Cardiac septum (tissue), 1 donor: ENCODE results near the gene B3GNT7. TPM values are rescaled to one million over a fixed set of nuclear protein-coding genes. Genes with fewer than 3 reads are reported as not detected.
"Not testable (repeated sequence)": the region's sequence is repeated elsewhere in the genome, so short reads cannot be mapped to it uniquely, and the experiment has no call there.

ENCODE experiments used
- DNase-seq: peaks from one replicate; pipeline ENCODE4 v3.0.0-alpha.2; 2020; ENCODE audit warnings: low spot score
- intact Hi-C: fragments of 100-400 bp; cut with DNase I; formaldehyde crosslinking; loops from one replicate; pipeline ENCODE4 v1.14.0; 2022
- total RNA-seq: library from RNA; stranded (reverse); fragmentation: NEBNext Ultra II Directional; extraction: Animal tissue kit (Norgen Biotek cat#: 25700); gene quantifications from one replicate; pipeline ENCODE4 v1.2.1, GENCODE V29; 2021
- donor health status: DM: no; HTN: no; CAD: no.

B3GNT7 gene
- total RNA-seq, 1 donor from 2014 or later = 5.4 TPM

- intact Hi-C loops = no loop called here
- no peak for DNase-seq
Observed at GRCh38 chr2:231397928-231398294, 2.4 kb downstream of the B3GNT7 start.

- no peak for DNase-seq
- intact Hi-C loops = no loop called here
Observed at GRCh38 chr2:231398585-231398984, 3.1 kb downstream of the B3GNT7 start.

DNA sequence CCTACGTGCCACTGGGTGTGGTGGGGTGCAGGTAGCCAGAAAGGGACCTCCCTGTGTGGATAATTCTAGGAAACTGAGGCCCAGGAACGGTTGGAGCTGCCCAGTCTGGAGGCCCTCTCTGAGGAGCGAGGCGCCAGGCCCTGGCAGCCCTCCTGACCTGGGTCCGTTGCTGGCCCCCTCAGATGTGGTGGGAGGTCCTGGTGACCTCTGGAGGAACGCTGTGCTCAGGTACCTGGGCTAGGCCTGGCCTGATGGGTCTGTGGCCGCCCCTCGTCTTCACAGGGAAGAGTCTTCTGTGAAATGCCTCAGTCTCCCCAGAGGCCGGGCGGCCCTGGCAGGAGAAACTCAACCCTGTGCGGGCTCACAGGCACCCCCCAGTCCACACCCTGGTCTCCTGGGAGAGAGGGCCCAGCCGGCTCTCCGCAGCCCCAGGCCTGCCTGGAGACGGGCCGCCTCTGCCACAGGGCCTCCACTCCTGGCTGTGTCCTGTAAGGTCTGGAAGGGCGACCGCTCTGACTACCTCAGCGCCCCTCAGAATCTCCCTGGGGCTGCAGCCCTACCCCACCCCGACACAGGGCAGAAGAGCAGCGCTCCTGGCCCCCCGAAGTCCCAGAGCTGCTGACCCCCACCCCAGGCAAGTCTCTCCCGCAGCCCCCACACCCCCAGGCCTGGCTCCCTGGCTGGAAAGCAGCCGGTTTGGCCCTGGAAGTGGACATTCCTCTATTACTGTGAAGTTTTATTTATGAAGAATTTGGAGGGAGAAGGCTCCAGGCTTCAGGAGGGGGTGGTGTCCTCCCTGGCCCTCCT, 3.7 kb downstream of the B3GNT7 start:
- no peak for DNase-seq
- intact Hi-C loops = no loop called here

DNA sequence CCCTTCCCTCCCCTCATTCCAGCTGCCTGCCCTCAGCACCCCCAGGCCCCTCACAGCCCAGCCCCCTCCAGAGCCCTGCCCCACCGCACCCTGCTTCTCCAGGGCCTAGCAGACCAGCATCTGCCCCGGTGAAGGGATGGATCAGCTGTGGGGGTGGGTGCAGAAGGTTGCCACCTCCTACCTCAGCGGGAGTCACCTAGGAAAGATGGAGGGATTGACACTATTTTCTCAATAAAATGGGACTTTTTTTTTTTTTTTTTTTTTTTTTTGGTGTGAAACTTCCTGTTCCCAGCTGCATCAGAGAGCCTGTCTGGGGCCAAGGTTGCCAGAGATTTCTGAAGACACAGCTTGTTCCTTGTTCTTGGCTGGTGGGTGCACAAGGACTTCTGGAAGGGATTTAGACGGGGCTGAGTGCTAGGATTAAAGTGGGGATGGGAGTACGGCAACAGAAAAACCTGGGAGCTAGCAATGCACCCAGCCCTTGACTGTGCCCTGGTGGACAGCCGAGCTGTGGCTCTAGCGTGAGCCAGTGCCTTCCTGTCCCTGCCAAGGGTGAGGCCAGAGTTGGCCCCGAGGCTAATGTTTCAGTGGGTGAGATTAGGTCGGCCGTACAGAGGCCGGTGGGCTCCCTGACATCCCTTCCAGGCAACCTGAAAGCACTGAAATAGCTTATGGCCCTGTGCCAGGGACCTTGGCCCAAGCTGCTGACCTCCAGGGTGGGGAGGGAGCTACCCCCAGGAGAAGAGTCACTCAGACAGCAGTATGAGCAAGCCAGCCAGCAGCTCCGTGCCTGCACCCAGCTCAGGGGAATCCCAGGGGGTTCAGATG, 4.6 kb downstream of the B3GNT7 start:
- intact Hi-C loops = no loop called here
- DNase-seq = no peak

DNA sequence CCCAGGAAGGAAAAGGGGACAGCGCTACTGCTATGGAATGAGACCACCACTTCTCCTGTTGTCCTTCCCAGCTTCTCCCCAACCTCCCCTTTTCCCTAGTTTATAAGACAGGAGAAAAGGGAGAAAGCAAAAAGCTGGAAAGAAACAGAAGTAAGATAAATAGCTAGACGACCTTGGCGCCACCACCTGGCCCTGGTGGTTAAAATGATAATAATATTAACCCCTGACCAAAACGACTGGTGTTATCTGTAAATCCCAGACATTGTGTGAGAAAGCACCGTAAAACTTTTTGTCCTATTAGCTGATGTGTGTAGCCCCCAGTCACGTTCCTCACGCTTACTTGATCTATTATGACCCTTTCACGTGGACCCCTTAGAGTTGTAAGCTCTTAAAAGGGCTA, 5.2 kb downstream of the B3GNT7 start:
- intact Hi-C loops, DNase-seq: not testable (repeated sequence)

GRCh38 chr2:231401101-231401500, 5.6 kb downstream of the B3GNT7 start:
- DNase-seq, intact Hi-C loops: not testable (repeated sequence)

DNA sequence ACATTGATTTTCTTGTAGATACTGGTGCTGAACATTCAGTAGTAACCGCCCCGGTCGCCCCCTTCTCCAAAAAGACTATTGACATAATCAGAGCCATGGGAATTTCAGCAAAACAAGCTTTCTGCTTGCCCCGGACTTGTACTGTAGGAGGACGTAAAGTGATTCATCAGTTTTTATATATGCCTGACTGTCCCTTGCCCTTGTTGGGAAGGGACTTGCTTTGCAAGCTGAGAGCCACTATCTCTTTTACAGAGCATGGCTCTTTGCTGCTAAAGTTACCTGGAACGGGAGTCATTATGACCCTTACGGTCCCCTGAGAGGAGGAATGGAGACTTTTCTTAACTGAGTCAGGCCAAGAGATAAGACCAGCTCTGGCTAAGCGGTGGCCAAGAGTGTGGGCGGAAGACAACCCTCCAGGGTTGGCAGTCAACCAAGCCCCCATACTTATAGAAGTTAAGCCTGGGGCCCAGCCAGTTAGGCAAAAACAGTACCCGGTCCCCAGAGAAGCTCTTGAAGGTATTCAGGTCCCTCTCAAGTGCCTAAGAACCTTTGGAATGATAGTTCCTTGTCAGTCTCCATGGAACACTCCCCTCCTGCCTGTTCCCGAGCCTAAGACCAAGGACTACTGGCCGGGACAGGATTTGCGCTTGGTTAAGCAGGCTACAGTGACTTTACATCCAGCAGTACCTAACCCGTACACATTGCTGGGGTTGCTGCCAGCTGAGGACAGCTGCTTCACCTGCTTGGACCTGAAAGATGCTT, 8.1 kb downstream of the B3GNT7 start:
- intact Hi-C loops = loop anchor here (2.0 kb wide), 1 partner anchor 109 kb away; no protein-coding TSS in a partner anchor
- DNase-seq = not testable (repeated sequence)

DNA sequence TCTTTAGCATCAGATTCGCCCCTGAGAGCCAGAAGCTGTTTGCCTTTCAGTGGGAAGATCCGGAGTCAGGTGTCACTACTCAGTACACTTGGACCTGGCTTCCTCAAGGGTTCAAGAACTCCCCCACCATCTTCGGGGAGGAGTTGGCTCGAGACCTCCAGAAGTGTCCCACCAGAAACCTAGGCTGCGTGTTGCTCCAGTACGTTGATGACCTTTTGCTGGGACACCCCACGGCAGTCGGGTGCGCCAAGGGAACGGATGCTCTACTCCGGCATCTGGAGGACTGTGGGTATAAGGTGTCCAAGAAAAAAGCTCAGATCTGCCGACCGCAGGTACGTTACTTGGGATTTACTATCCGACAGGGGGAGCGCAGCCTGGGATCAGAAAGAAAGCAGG, 8.7 kb downstream of the B3GNT7 start:
- intact Hi-C loops, DNase-seq: not testable (repeated sequence)

GRCh38 chr2:231405601-231406367, 10.3 kb downstream of the B3GNT7 start:
- DNase-seq, intact Hi-C loops: not testable (repeated sequence)

- intact Hi-C loops, DNase-seq: not testable (repeated sequence)
Observed at GRCh38 chr2:231407686-231408085, 12.2 kb downstream of the B3GNT7 start.

DNA sequence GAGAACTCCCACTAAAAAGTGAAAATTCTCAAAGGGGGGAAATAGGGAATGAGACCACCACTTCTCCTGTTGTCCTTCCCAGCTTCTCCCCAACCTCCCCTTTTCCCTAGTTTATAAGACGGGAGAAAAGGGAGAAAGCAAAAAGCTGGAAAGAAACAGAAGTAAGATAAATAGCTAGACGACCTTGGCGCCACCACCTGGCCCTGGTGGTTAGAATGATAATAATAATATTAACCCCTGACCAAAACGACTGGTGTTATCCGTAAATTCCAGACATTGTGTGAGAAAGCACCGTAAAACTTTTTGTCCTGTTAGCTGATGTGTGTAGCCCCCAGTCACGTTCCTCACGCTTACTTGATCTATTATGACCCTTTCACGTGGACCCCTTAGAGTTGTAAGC, 12.8 kb downstream of the B3GNT7 start:
- DNase-seq, intact Hi-C loops: not testable (repeated sequence)

DNA sequence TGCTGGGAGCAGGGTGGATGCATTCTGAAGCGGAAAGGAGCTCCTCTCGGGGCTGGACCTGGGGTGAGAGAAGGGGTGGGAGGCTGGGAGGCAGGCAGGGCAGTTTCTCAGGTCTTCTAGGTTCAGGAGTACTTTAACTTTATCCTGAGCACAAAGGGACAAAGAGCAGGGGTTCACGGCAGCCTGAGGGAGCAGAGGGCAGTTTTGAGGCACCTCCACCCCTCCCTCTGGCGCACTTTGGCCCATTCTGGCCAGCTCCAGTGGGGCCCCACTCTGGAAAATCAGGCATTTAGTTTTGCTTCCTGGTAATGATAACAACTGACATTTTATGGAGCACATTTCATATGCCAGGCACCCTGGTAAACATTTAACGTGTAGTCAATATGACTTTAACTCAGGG, 14.3 kb downstream of the B3GNT7 start:
- intact Hi-C loops = loop anchor here (2.0 kb wide), 1 partner anchor 181 kb away; no protein-coding TSS in a partner anchor
- DNase-seq = no peak

DNA sequence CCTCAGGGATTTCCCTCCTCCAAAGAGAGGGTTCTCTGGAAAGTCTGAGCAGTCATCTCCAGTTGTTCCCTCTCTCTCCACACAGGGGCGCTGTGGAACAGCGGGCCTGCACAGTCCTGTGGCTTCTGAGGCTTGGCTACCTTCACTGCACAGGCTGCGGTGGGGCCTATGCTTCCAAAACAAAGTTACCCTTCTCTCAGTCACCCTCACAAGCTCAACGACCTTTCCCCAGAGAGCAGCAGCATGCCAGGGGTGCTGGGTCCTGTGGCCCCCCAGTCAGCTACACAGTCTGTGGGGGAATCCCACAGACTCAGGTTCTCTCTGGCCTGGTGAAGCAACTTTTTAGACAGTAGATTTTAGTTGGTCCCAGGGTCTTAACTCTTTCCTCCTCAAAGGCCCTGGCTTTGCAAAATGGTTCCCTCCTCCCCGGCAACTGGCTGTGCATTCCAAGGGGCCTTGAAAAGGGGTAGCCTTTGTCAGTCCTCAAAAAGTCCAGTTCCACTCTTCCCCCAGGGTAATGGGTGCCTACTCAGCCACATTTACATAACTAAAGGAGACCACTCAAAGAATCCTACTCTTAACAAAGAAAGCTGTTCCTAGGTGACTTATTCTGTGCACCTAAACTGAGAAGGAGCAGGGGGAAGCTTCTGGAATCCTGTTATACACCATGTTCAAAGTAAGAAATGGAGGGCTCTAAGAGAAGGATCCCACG, 14.9 kb downstream of the B3GNT7 start:
- intact Hi-C loops = loop anchor here (2.0 kb wide), 1 partner anchor 182 kb away; no protein-coding TSS in a partner anchor
- no peak for DNase-seq

DNA sequence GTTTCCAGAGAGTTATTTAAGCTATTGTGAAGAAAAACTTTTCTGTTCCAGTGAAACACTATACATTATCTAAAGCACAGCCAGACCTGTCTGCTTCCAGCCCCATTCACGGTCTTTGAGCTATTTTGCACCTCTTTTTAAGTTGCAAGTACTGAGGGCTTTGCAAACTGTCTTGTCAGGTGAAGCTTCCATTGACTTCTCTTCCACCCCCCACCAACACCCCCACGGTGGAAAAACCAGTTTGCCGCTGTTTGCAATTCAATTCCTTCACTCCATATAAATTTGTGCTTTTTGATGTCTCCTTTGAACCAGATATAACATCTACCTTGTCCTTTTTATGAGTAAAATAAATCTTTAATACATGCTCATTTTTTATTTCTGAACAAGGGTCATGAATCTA, 15.7 kb downstream of the B3GNT7 start:
- intact Hi-C loops = loop anchor here (2.0 kb wide), 1 partner anchor 182 kb away; no protein-coding TSS in a partner anchor
- DNase-seq = no peak

- DNase-seq = peak; percentile 87
- intact Hi-C loops = loop anchor here (2.0 kb wide), 2 partner anchors 183 to 303 kb away; no protein-coding TSS in a partner anchor
Observed at GRCh38 chr2:231411831-231412617, 16.5 kb downstream of the B3GNT7 start.

GRCh38 chr2:231412618-231412963, 17.1 kb downstream of the B3GNT7 start:
- no peak for DNase-seq
- intact Hi-C loops = loop anchor here (2.0 kb wide), 1 partner anchor 304 kb away; no protein-coding TSS in a partner anchor

DNA sequence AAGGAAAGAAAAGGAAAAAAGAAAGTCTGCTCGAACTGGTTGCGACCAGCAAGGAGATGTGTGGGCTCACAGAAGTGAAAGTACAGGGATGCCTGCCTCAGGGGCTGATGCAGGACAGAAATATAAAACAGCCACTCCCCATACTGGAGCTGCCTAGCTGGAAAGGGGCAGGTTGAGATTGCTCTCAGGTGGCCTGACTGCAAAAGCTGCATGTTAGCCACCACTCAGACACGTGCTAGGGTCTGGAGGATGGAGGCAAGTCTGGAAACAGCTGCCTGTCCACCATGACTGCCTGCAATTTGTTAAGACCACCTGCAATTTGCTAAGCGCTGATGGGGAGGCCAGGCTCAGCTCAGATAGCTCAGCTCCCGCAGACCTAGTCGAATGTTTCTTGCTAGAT, 17.9 kb downstream of the B3GNT7 start:
- DNase-seq = no peak
- intact Hi-C loops = loop anchor here (2.0 kb wide), 1 partner anchor 305 kb away; no protein-coding TSS in a partner anchor
